BLaER1 treated with 17β-estradiol and CSF1 and Interleukin-3, amounts not matched to agents 10 nM and 100 nM (cell line): ENCODE results near the gene COL4A1.

Experiments
- H3K27ac ChIP-seq, 11 experiments: shearing (Covaris generic); formaldehyde crosslinking; 2 replicates each; pipeline ENCODE4 v1.8.1; 2022
- H3K27me3 ChIP-seq, 11 experiments: shearing (Covaris generic); formaldehyde crosslinking; 2 replicates each; pipeline ENCODE4 v1.8.1; 2022
- H3K36me3 ChIP-seq, 11 experiments: shearing (Covaris generic); formaldehyde crosslinking; 2 replicates each; pipeline ENCODE4 v1.8.1; 2022
- H3K4me1 ChIP-seq, 10 experiments: shearing (Covaris generic); formaldehyde crosslinking; 2 replicates each; pipeline ENCODE4 v1.8.1; 2022
- H3K4me2 ChIP-seq, 11 experiments: shearing (Covaris generic); formaldehyde crosslinking; 2 replicates each; pipeline ENCODE4 v1.8.1; 2022
- H3K4me3 ChIP-seq, 10 experiments: shearing (Covaris generic); formaldehyde crosslinking; 2 replicates each; pipeline ENCODE4 v1.8.1; 2022
- H3K9ac ChIP-seq, 11 experiments: shearing (Covaris generic); formaldehyde crosslinking; 2 replicates each; pipeline ENCODE4 v1.8.1; 2022
- H3K9me3 ChIP-seq, 11 experiments: shearing (Covaris generic); formaldehyde crosslinking; replicated peaks in 1 of 11; 2 replicates each; pipeline ENCODE4 v1.8.1; 2022
- H4K20me1 ChIP-seq, 11 experiments: shearing (Covaris generic); formaldehyde crosslinking; 2 replicates each; pipeline ENCODE4 v1.8.1; 2022
- Cebpa-rat ChIP-seq, 11 experiments: shearing (Covaris generic); IDR thresholded peaks; 2 replicates each; pipeline ENCODE4 v1.8.1; 2022

Gene COL4A1

GRCh38 chr13:110312339-110313031 lies 5.5 kb upstream of the COL4A1 start:
- Histone ChIP-seq H3K9ac (no peak overlapping the region), H3K36me3 (no peaks in the 10 kb centered on the region)

GRCh38 chr13:110311443-110312338 lies 4.7 kb upstream of the COL4A1 start:
- H3K27ac ChIP-seq: no peak overlapping the region
- H3K9ac ChIP-seq: no peak overlapping the region
- peaks cover 8 to 22% (median 13%) of the 10 kb centered on the region in 10 experiments for H3K4me1 ChIP-seq
- peaks cover 61 to 76% (median 70%) of the 10 kb centered on the region in 11 experiments for H3K27me3 ChIP-seq
- TF ChIP-seq Cebpa-rat (IDR thresholded peaks at IDR 0.05): no peak
- H3K9me3 ChIP-seq: peaks cover 12 to 21% (median 17%) of the 10 kb centered on the region in 11 experiments; a peak in 18 of 22 replicates
- no peak overlapping the region for H3K4me2 ChIP-seq
- H4K20me1 ChIP-seq: peaks cover 0 to 19% (median 0%) of the 10 kb centered on the region in 11 experiments; a peak in 7 of 22 replicates
- H3K36me3 ChIP-seq: no peaks in the 10 kb centered on the region
- H3K4me3 ChIP-seq: no peak overlapping the region

More at GRCh38 chr13:110312339-110313031, 5.5 kb upstream of the COL4A1 start:
- H3K27ac ChIP-seq: no peak overlapping the region
- no peak overlapping the region for H3K4me3 ChIP-seq
- peaks cover 53 to 68% (median 62%) of the 10 kb centered on the region in 11 experiments for H3K27me3 ChIP-seq
- no peak overlapping the region for H3K4me2 ChIP-seq
- H4K20me1 ChIP-seq: peaks cover 0 to 11% (median 0%) of the 10 kb centered on the region in 11 experiments; a peak in 4 of 22 replicates
- peaks cover 0 to 14% (median 5%) of the 10 kb centered on the region in 10 experiments; a peak in 7 of 20 replicates for H3K4me1 ChIP-seq
- H3K9me3 ChIP-seq: peaks cover 4 to 13% (median 12%) of the 10 kb centered on the region in 11 experiments; a peak in 18 of 22 replicates
- TF ChIP-seq Cebpa-rat (IDR thresholded peaks at IDR 0.05): no peak

GRCh38 chr13:110310541-110311442 lies 3.8 kb upstream of the COL4A1 start:
- H3K9me3 ChIP-seq: peaks cover 12 to 22% (median 18%) of the 10 kb centered on the region in 11 experiments; a peak in 18 of 22 replicates
- no peak overlapping the region for H3K4me3 ChIP-seq
- H3K4me2 ChIP-seq: no peak overlapping the region
- no peak for TF ChIP-seq Cebpa-rat (IDR thresholded peaks at IDR 0.05)
- H3K9ac ChIP-seq: no peak overlapping the region
- H3K27me3 ChIP-seq: peaks cover 70 to 85% (median 79%) of the 10 kb centered on the region in 11 experiments
- H3K4me1 ChIP-seq: peaks cover 17 to 31% (median 22%) of the 10 kb centered on the region in 10 experiments
- peaks cover 0 to 26% (median 0%) of the 10 kb centered on the region in 11 experiments; a peak in 8 of 22 replicates for H4K20me1 ChIP-seq
- no peaks in the 10 kb centered on the region for H3K36me3 ChIP-seq
- H3K27ac ChIP-seq: no peak overlapping the region

DNA sequence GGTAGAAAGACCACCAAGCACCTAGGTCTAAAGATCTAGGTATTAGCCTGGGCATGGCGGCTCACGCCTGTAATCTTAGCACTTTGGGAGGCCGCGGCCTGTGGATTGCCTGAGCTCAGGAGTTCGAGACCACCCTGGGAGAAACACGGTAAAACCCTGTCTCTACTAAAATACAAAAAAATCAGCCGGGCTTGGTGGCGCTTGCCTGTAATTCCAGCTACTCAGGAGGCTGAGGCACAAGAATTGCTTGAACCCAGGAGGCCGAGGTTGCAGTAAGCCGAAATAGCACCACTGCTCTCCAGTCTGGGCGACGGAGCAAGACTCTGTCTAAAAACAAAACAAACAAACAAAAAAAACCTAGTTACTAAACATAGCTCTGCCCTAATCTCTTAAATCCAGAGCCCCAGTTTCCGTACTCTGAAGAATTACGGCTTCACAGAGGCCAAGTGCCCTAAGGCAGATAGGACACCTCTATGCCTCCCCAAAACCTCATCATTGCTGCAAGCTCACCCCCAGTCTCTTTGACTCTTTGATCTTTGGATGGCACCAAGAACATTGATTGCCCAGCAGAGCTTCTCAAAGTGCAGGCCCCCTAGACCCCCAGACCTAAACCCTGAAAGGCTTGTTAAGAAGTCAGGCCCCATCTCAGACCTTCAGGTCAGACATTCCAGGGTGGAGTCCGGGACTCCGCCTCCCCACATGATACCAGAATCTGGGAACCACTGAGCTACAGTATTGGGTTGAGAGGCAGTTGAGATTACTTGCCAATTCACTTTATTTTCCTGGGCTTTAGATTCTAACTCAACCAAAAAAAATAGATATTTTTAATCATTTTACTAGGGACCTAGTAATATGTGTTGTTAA lies 2.9 kb upstream of the COL4A1 start:
- Histone ChIP-seq H3K4me1 (peaks cover 24 to 40% (median 30%) of the 10 kb centered on the region in 10 experiments), H3K4me2 (no peak overlapping the region), H3K4me3 (no peak overlapping the region), H3K9ac (no peak overlapping the region), H3K27ac (no peak overlapping the region), H3K27me3 (peaks cover 79 to 94% (median 88%) of the 10 kb centered on the region in 11 experiments), H3K36me3 (no peaks in the 10 kb centered on the region), H3K9me3 (peaks cover 12 to 22% (median 18%) of the 10 kb centered on the region in 11 experiments; a peak in 18 of 22 replicates), H4K20me1 (peaks cover 0 to 26% (median 0%) of the 10 kb centered on the region in 11 experiments; a peak in 8 of 22 replicates)
- TF ChIP-seq Cebpa-rat (IDR thresholded peaks at IDR 0.05): no peak

DNA sequence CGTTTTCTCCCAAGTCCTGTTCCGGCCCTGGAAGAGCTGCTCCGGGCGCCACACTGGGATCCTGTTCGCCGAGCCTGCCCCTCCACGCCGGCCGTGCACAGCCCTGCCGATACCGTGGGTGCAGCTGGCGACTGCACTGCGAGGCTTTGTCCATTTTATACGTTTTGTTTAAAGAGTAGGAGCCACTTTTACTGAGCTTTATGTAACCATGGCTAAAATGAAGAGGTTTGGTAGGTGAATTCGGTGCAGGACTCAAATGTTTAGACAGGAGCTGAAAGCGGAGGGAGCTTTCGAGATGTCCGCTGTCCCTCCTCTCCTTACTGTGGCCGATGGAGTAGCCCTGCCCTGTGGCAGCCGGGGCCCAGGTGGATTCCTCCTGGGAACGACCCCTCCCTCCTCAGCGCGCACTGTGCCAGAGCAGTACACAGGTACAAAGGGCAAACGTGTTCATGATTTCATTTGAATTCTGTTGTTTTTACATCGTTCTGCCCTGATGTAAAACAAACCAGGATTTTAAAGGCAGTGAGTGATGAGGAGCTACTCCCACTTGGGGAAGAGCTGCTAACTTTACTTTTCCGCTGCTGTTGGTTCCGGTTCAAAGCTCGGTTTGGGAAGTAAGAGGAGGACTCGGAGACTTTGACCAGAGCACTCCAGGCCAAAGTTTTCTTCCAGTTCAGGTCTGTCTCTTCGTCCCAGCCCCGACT lies 1.9 kb upstream of the COL4A1 start:
- H3K36me3 ChIP-seq: no peaks in the 10 kb centered on the region
- H3K9me3 ChIP-seq: peaks cover 12 to 22% (median 18%) of the 10 kb centered on the region in 11 experiments; a peak in 18 of 22 replicates
- H3K27me3 ChIP-seq: peaks cover 89 to 96% (median 94%) of the 10 kb centered on the region in 11 experiments
- TF ChIP-seq Cebpa-rat (IDR thresholded peaks at IDR 0.05): no peak
- no peak overlapping the region for H3K27ac ChIP-seq
- peak overlapping the region in 4 of 10 experiments; percentile 10 to 45 (median 23); a peak in 5 of 20 replicates for H3K4me3 ChIP-seq
- peak overlapping the region in 10 of 11 experiments; percentile 5 to 80 (median 22); a peak in 11 of 22 replicates for H3K4me2 ChIP-seq
- peaks cover 24 to 49% (median 30%) of the 10 kb centered on the region in 10 experiments for H3K4me1 ChIP-seq
- H3K9ac ChIP-seq: no peak overlapping the region
- peaks cover 0 to 26% (median 0%) of the 10 kb centered on the region in 11 experiments; a peak in 8 of 22 replicates for H4K20me1 ChIP-seq

GRCh38 chr13:110307767-110308655 lies 1.1 kb upstream of the COL4A1 start:
- Histone ChIP-seq H3K4me1 (peaks cover 24 to 49% (median 30%) of the 10 kb centered on the region in 10 experiments), H4K20me1 (peaks cover 0 to 26% (median 0%) of the 10 kb centered on the region in 11 experiments; a peak in 8 of 22 replicates), H3K4me3 (peak overlapping the region in 8 of 10 experiments; percentile 10 to 45 (median 36); a peak in 10 of 20 replicates), H3K36me3 (no peaks in the 10 kb centered on the region), H3K4me2 (peak overlapping the region; percentile 14 to 80 (median 72); a peak in 17 of 22 replicates), H3K27me3 (peaks cover 90 to 100% (median 100%) of the 10 kb centered on the region in 11 experiments), H3K27ac (no peak overlapping the region), H3K9ac (no peak overlapping the region), H3K9me3 (peaks cover 12 to 22% (median 18%) of the 10 kb centered on the region in 11 experiments; a peak in 18 of 22 replicates)
- no peak for TF ChIP-seq Cebpa-rat (IDR thresholded peaks at IDR 0.05)
